Ovary (tissue), 9 donors: Measurements from ENCODE around the gene GNG12. TPM values are rescaled to one million over a fixed set of nuclear protein-coding genes. Genes with fewer than 3 reads are reported as not detected.

Source experiments
- DNase-seq, 5 donors: peaks; one replicate each; pipeline ENCODE4 v3.0.0-alpha.2; 2019 to 2020
- H3K27ac ChIP-seq, 2 donors: fragments of 200-600 bp; one replicate each; pipeline versions ENCODE4 v1.5.1 to v1.8.0; 2019 to 2022
- H3K27me3 ChIP-seq: fragments of 200-600 bp; one replicate; pipeline ENCODE4 v1.8.0; 2022
- H3K36me3 ChIP-seq: fragments of 200-600 bp; sonication (generic); one replicate; pipeline ENCODE4 v1.5.1; 2019
- H3K4me1 ChIP-seq: one replicate; pipeline ENCODE4 v1.8.1; 2013; ENCODE audit warnings: mild to moderate bottlenecking, moderate library complexity; ENCODE audit not compliant: insufficient read depth
- H3K4me3 ChIP-seq: fragments of 200-600 bp; sonication (generic); one replicate; pipeline ENCODE4 v1.5.1; 2017
- H3K9me3 ChIP-seq, 2 donors: fragments of 200-600 bp in 1 of 2; sonication (generic) in 1 of 2; one replicate each; pipeline versions ENCODE4 v1.5.1 to v1.8.1; 2013 to 2019; ENCODE audit warnings: mild to moderate bottlenecking in 1 of 2, moderate library complexity in 1 of 2
- CTCF ChIP-seq, 3 donors: fragments of 450-650 bp in 2 of 3; fragments of 200-600 bp in 1 of 3; IDR thresholded peaks; one replicate each; pipeline versions ENCODE4 v1.5.1 to v1.8.0; 2016 to 2022; ENCODE audit warnings: antibody characterized with exemption in 3 of 3, mild to moderate bottlenecking in 1 of 3
- EP300 ChIP-seq: sonication (generic); formaldehyde crosslinking; IDR thresholded peaks from one replicate; pipeline ENCODE4 v1.6.1; 2017; ENCODE audit warnings: antibody characterized with exemption
- POLR2A ChIP-seq: fragments of 450-650 bp; IDR thresholded peaks from one replicate; pipeline ENCODE4 v1.6.1; 2017; ENCODE audit warnings: antibody characterized with exemption, mild to moderate bottlenecking, moderate library complexity
- WGBS, 3 donors: extraction: QIAGEN DNeasy Blood & Tissue Kit in 1 of 3; methylation state at CpG; one replicate each; pipeline versions ENCODE4 v1.1.5 to v1.1.7; 2013 to 2017; 5-methylcytosine and 5-hydroxymethylcytosine counted together
- intact Hi-C, 4 donors: fragments of 100-400 bp; cut with DNase I; formaldehyde crosslinking; loops; one replicate each; pipeline versions ENCODE4 v1.11.0 to v1.15.1; 2022 to 2023
- polyA plus RNA-seq, 2 donors: library from polyadenylated mRNA; stranded (reverse); fragments of 200-250 nt in 1 of 2; fragments of 350-450 nt in 1 of 2; fragmentation: Illumina TruSeq in 1 of 2; extraction: RNeasy Lipid Tissue Mini Kit (QIAGEN cat#74804) in 1 of 2; gene quantifications; one replicate each; pipeline ENCODE4 v1.2.3, GENCODE V29; 2013 to 2014
- total RNA-seq, 7 donors: library from RNA; depleted of rRNA in 2 of 7; stranded (reverse); fragments of >200 nt in 2 of 7; fragmentation: NEBNext Ultra II Directional in 3 of 7; extraction: Animal tissue kit (Norgen Biotek cat#: 25700) in 3 of 7; gene quantifications; one replicate each; pipeline versions ENCODE4 v1.1.0 to v1.2.4, GENCODE V29; 2016 to 2023
- donor health status: DM: no; HTN: no; CAD: no; lungs with moderate emphysema.
- donor health status: DM: no; HTN: no; CAD: no.
- donor health status: Bipolar disorder and iron deficiency.
- donor health status: DM: yes; HTN: yes; CAD: no.
- donor health status: DM: no; HTN: no; CAD: no.
- donor health status: DM: yes; HTN: yes; CAD: no.

GNG12 gene
- total and polyA plus RNA-seq, 9 donors = 41.0 to 121 (median 68.0) TPM

GRCh38 chr1:67740543-67740942 is 92.7 kb downstream of the GNG12 start:
- no peaks in the 10 kb centered on the region for H3K9me3 ChIP-seq
- no peak overlapping the region for H3K27ac ChIP-seq
- DNase-seq = no peak
- WGBS, 3 donors = 84 to 94% (median 94%) methylated on average over 3 of the region's 3 CpGs
- no peaks in the 10 kb centered on the region for H3K27me3 ChIP-seq
- peaks cover 10% of the 10 kb centered on the region for H3K4me1 ChIP-seq
- no peaks in the 10 kb centered on the region for H3K36me3 ChIP-seq
- intact Hi-C loops = no loop called here
- TF ChIP-seq EP300 (no peak), POLR2A (no peak), CTCF (IDR thresholded peaks at IDR 0.05) (no peak)
- no peak overlapping the region for H3K4me3 ChIP-seq

GRCh38 chr1:67739361-67739760 is 93.9 kb downstream of the GNG12 start:
- Histone ChIP-seq H3K27me3 (no peaks in the 10 kb centered on the region), H3K4me3 (no peak overlapping the region), H3K27ac (no peak overlapping the region), H3K4me1 (peaks cover 10% of the 10 kb centered on the region), H3K36me3 (no peaks in the 10 kb centered on the region), H3K9me3 (no peaks in the 10 kb centered on the region)
- TF ChIP-seq EP300 = no peak
- no peak for TF ChIP-seq POLR2A
- TF ChIP-seq CTCF (IDR thresholded peaks at IDR 0.05) = no peak
- 94 to 97% (median 95%) methylated on average over 5 of the region's 5 CpGs for WGBS, 3 donors
- DNase-seq = no peak
- intact Hi-C loops = no loop called here

- Histone ChIP-seq H3K9me3 (no peaks in the 10 kb centered on the region), H3K4me1 (peaks cover 10% of the 10 kb centered on the region), H3K27me3 (no peaks in the 10 kb centered on the region), H3K36me3 (no peaks in the 10 kb centered on the region), H3K27ac (no peak overlapping the region), H3K4me3 (no peak overlapping the region)
- DNase-seq = no peak
- TF ChIP-seq POLR2A = no peak
- 63 to 77% (median 71%) methylated on average over 4 of the region's 4 CpGs for WGBS, 3 donors
- intact Hi-C loops = no loop called here
Measured at GRCh38 chr1:67738401-67738800, 94.9 kb downstream of the GNG12 start.

- intact Hi-C loops = loop anchor here in 1 of 4 donors (2.0 kb wide), 1 partner anchor 53 kb away; the partner anchor contains the start of gene GADD45A
- Histone ChIP-seq H3K36me3 (no peaks in the 10 kb centered on the region), H3K4me3 (no peak overlapping the region), H3K9me3 (no peaks in the 10 kb centered on the region), H3K27ac (no peak overlapping the region), H3K4me1 (peaks cover 9% of the 10 kb centered on the region), H3K27me3 (no peaks in the 10 kb centered on the region)
- WGBS, 3 donors = 93 to 98% (median 98%) methylated on average over 3 of the region's 3 CpGs
- no peak for DNase-seq
- TF ChIP-seq CTCF (IDR thresholded peaks at IDR 0.05) = no peak
- TF ChIP-seq POLR2A = no peak
- no peak for TF ChIP-seq EP300
Measured at GRCh38 chr1:67737875-67738274, 95.4 kb downstream of the GNG12 start.

GRCh38 chr1:67736750-67737149 is 96.5 kb downstream of the GNG12 start:
- H3K36me3 ChIP-seq = no peaks in the 10 kb centered on the region
- no peak for DNase-seq
- 64 to 83% (median 67%) methylated on average over 3 of the region's 3 CpGs for WGBS, 3 donors
- H3K9me3 ChIP-seq = no peaks in the 10 kb centered on the region
- H3K4me3 ChIP-seq = no peak overlapping the region
- peak overlapping the region in 1 of 2 donors; percentile 41 for H3K27ac ChIP-seq
- no peaks in the 10 kb centered on the region for H3K27me3 ChIP-seq
- H3K4me1 ChIP-seq = peaks cover 12% of the 10 kb centered on the region
- TF ChIP-seq CTCF (IDR thresholded peaks at IDR 0.05) (no peak), EP300 (no peak), POLR2A (no peak)
- intact Hi-C loops = loop anchor here in 1 of 4 donors (2.0 kb wide), 1 partner anchor 52 kb away; the partner anchor contains the start of gene GADD45A
